A673 (cell line): ENCODE data around the gene ACOT7. TPM values are rescaled to one million over a fixed set of nuclear protein-coding genes. Genes with fewer than 3 reads are reported as not detected.

Experiments
- BruUV-seq: library from RNA; stranded (reverse); fragments of 400-500 nt; replicated peaks from 2 replicates; lab custom pipeline; 2021; lab: Mats Ljungman, UMichigan
- CTCF ChIA-PET: fragments of 300-600 bp; sonication (Branson Sonifier 250); formaldehyde crosslinking; loops from one replicate; lab custom pipeline; 2022; ENCODE audit warnings: antibody characterized with exemption; lab: Charles Lee
- POLR2A ChIA-PET: fragments of 300-600 bp; sonication (Branson Sonifier 250); formaldehyde crosslinking; loops from one replicate; lab custom pipeline; 2022; ENCODE audit warnings: antibody characterized with exemption; ENCODE audit not compliant: low non-redundant PET; lab: Charles Lee
- DNase-seq: peaks from one replicate; pipeline ENCODE4 v3.0.0-alpha.2; 2015; ENCODE audit warnings: low spot score
- H3K27ac ChIP-seq: fragments of 200-600 bp; sonication (generic); 2 replicates; pipeline ENCODE4 v1.5.1; 2016; ENCODE audit warnings: mixed run types, low read depth, mild to moderate bottlenecking, mixed read lengths, antibody characterized with exemption, low read length; ENCODE audit not compliant: poor library complexity, severe bottlenecking
- H3K27me3 ChIP-seq: fragments of 200-600 bp; sonication (generic); replicated peaks from 2 replicates; pipeline ENCODE4 v1.6.1; 2017; ENCODE audit warnings: mixed run types, low read depth, mild to moderate bottlenecking, mixed read lengths, antibody characterized with exemption, low read length; ENCODE audit not compliant: insufficient read depth, poor library complexity
- H3K36me3 ChIP-seq: fragments of 200-600 bp; sonication (generic); 2 replicates; pipeline ENCODE4 v1.6.1; 2016; ENCODE audit warnings: mixed run types, mild to moderate bottlenecking, mixed read lengths, antibody characterized with exemption, low read length; ENCODE audit not compliant: insufficient read depth, poor library complexity, severe bottlenecking
- H3K4me1 ChIP-seq: fragments of 200-600 bp; sonication (generic); 2 replicates; pipeline ENCODE4 v1.6.1; 2017; ENCODE audit warnings: mixed run types, mild to moderate bottlenecking, mixed read lengths, antibody characterized with exemption, low read length; ENCODE audit not compliant: insufficient read depth, poor library complexity, severe bottlenecking
- H3K4me3 ChIP-seq: fragments of 200-600 bp; sonication (generic); 2 replicates; pipeline ENCODE4 v1.5.1; 2016; ENCODE audit warnings: low read depth, mixed run types, mild to moderate bottlenecking, mixed read lengths, low read length; ENCODE audit not compliant: poor library complexity, severe bottlenecking
- H3K9me3 ChIP-seq: fragments of 200-600 bp; sonication (generic); 2 replicates; pipeline ENCODE4 v1.6.1; 2016; ENCODE audit warnings: mixed run types, low read depth, mild to moderate bottlenecking, mixed read lengths, antibody characterized with exemption, low read length; ENCODE audit not compliant: poor library complexity, severe bottlenecking
- EZH2 ChIP-seq: fragments of 200-600 bp; sonication (generic); IDR thresholded peaks from 2 replicates; pipeline ENCODE4 v1.6.1; 2017; ENCODE audit warnings: borderline replicate concordance, low read depth, mild to moderate bottlenecking, mixed read lengths, antibody characterized with exemption, low read length; ENCODE audit not compliant: poor library complexity, severe bottlenecking
- intact Hi-C: fragments of 100-400 bp; cut with micrococcal nuclease; formaldehyde crosslinking; loops from one replicate; pipeline ENCODE4 v1.10.0; 2022; ENCODE audit not compliant: unreplicated experiment
- total RNA-seq: library from RNA; stranded (reverse); gene quantifications from 2 replicates; pipeline ENCODE4 v1.2.3, GENCODE V29; 2021
- TF ChIP-seq, protein P1 (sequence below): fragments of 300-800, 200-600 bp; sonication (generic); conservative IDR thresholded peaks from 2 replicates; pipeline ENCODE4 v1.5.1; 2017; ENCODE audit warnings: low read depth, mild to moderate bottlenecking, antibody characterized with exemption, low read length, moderate library complexity, mixed read lengths

The ACOT7 gene
- total RNA-seq, 1 experiment from 2014 or later: 132 TPM

DNA sequence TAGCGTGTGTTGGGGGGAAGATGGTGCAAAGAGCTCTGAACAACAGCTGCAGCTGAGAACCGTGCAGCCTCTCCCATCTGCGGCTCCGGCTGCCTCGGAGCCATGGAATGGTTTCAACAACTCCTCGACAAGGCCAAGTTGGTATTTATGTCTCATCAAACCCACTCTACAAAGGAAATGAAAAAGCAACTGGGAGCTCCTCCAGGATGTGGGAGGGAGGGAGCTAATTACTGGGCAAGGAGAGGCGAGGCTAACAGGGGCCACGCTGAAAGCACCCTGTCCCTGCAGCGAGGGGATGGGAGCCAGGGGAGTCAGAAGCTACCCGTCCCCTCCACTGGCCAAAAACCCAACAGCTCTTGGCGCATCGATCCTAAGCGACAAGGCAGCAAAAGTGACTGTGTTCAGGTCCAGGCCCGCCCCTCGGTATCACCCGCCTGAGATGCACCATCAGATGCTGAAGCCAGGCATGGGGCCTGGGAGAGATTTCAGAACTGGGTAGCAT is 63.1 kb downstream of the ACOT7 start:
- no TSS peak for BruUV-seq
- H3K4me3 ChIP-seq: no peak overlapping the region
- CTCF ChIA-PET: no interaction called here
- POLR2A ChIA-PET: no interaction called here
- DNase-seq: no peak
- no peaks in the 10 kb centered on the region for H3K9me3 ChIP-seq
- no peak overlapping the region for H3K27ac ChIP-seq
- no peaks in the 10 kb centered on the region for H3K36me3 ChIP-seq
- H3K27me3 ChIP-seq: no peaks in the 10 kb centered on the region
- no peaks in the 10 kb centered on the region for H3K4me1 ChIP-seq
- intact Hi-C loops: no loop called here
- TF ChIP-seq EZH2: no peak
- TF ChIP-seq, protein P1, sequence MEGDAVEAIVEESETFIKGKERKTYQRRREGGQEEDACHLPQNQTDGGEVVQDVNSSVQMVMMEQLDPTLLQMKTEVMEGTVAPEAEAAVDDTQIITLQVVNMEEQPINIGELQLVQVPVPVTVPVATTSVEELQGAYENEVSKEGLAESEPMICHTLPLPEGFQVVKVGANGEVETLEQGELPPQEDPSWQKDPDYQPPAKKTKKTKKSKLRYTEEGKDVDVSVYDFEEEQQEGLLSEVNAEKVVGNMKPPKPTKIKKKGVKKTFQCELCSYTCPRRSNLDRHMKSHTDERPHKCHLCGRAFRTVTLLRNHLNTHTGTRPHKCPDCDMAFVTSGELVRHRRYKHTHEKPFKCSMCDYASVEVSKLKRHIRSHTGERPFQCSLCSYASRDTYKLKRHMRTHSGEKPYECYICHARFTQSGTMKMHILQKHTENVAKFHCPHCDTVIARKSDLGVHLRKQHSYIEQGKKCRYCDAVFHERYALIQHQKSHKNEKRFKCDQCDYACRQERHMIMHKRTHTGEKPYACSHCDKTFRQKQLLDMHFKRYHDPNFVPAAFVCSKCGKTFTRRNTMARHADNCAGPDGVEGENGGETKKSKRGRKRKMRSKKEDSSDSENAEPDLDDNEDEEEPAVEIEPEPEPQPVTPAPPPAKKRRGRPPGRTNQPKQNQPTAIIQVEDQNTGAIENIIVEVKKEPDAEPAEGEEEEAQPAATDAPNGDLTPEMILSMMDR: no peak

DNA sequence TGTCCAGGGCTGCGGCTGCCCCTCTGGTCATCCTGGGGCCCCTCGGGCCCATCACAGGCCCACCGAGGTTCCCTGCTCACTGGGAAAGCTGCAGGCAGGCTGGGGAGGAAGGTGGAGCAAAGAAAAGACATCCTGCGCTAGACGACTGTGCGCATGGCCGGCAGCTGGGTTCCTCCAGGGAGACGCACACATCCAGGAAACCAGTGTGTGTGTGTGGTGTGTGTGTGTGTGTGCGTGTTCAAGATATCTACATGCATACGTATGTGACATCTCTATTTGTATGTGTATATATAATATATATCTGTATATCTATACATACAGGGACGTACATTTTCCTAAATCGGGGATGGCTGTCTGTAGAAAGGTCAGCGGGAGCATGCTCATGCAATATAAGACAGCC is 63.7 kb downstream of the ACOT7 start:
- H3K4me3 ChIP-seq: no peak overlapping the region
- no peaks in the 10 kb centered on the region for H3K36me3 ChIP-seq
- no peaks in the 10 kb centered on the region for H3K27me3 ChIP-seq
- ChIA-PET POLR2A (no interaction called here), CTCF (no interaction called here)
- intact Hi-C loops: no loop called here
- TF ChIP-seq, protein P1: no peak
- TF ChIP-seq EZH2: no peak
- DNase-seq: no peak
- H3K9me3 ChIP-seq: no peaks in the 10 kb centered on the region
- H3K27ac ChIP-seq: no peak overlapping the region
- BruUV-seq: no TSS peak
- H3K4me1 ChIP-seq: no peaks in the 10 kb centered on the region

DNA sequence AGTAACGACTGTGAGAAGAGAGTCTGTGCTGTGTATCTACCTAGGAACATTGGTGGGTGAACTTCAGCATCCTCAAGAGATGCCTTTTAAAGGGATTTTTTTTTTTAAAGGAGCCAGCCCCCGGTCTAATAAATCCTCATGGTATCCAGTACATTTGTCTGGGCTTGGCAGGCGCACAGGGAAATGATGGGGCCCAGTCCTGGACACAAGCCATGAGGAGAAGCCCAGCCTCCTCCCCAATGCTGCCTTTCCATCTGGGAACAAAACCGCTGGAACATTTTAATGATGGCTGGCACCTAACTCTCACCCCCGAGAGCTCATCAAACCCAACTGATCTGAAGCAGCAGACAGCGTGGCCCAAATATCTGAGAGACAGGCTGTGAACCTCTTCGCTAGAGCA is 64.2 kb downstream of the ACOT7 start:
- BruUV-seq: no TSS peak
- no peak overlapping the region for H3K27ac ChIP-seq
- H3K4me3 ChIP-seq: no peak overlapping the region
- ChIA-PET POLR2A (no interaction called here), CTCF (no interaction called here)
- intact Hi-C loops: no loop called here
- no peaks in the 10 kb centered on the region for H3K4me1 ChIP-seq
- no peak for DNase-seq
- no peaks in the 10 kb centered on the region for H3K36me3 ChIP-seq
- H3K27me3 ChIP-seq: no peaks in the 10 kb centered on the region
- H3K9me3 ChIP-seq: no peaks in the 10 kb centered on the region
- no peak for TF ChIP-seq EZH2
- TF ChIP-seq, protein P1: no peak
